A673 (cell line): ENCODE results near the gene PRDM16. TPM values are rescaled to one million over a fixed set of nuclear protein-coding genes. Genes with fewer than 3 reads are reported as not detected.

Source experiments
- BruUV-seq: library from RNA; stranded (reverse); fragments of 400-500 nt; replicated peaks from 2 replicates; lab custom pipeline; 2021; lab: Mats Ljungman, UMichigan
- CTCF ChIA-PET: fragments of 300-600 bp; sonication (Branson Sonifier 250); formaldehyde crosslinking; loops from one replicate; lab custom pipeline; 2022; ENCODE audit warnings: antibody characterized with exemption; lab: Charles Lee
- POLR2A ChIA-PET: fragments of 300-600 bp; sonication (Branson Sonifier 250); formaldehyde crosslinking; loops from one replicate; lab custom pipeline; 2022; ENCODE audit warnings: antibody characterized with exemption; ENCODE audit not compliant: low non-redundant PET; lab: Charles Lee
- DNase-seq: peaks from one replicate; pipeline ENCODE4 v3.0.0-alpha.2; 2015; ENCODE audit warnings: low spot score
- H3K27ac ChIP-seq: fragments of 200-600 bp; sonication (generic); 2 replicates; pipeline ENCODE4 v1.5.1; 2016; ENCODE audit warnings: mixed run types, low read depth, mild to moderate bottlenecking, mixed read lengths, antibody characterized with exemption, low read length; ENCODE audit not compliant: poor library complexity, severe bottlenecking
- H3K27me3 ChIP-seq: fragments of 200-600 bp; sonication (generic); replicated peaks from 2 replicates; pipeline ENCODE4 v1.6.1; 2017; ENCODE audit warnings: mixed run types, low read depth, mild to moderate bottlenecking, mixed read lengths, antibody characterized with exemption, low read length; ENCODE audit not compliant: insufficient read depth, poor library complexity
- H3K36me3 ChIP-seq: fragments of 200-600 bp; sonication (generic); 2 replicates; pipeline ENCODE4 v1.6.1; 2016; ENCODE audit warnings: mixed run types, mild to moderate bottlenecking, mixed read lengths, antibody characterized with exemption, low read length; ENCODE audit not compliant: insufficient read depth, poor library complexity, severe bottlenecking
- H3K4me1 ChIP-seq: fragments of 200-600 bp; sonication (generic); 2 replicates; pipeline ENCODE4 v1.6.1; 2017; ENCODE audit warnings: mixed run types, mild to moderate bottlenecking, mixed read lengths, antibody characterized with exemption, low read length; ENCODE audit not compliant: insufficient read depth, poor library complexity, severe bottlenecking
- H3K4me3 ChIP-seq: fragments of 200-600 bp; sonication (generic); 2 replicates; pipeline ENCODE4 v1.5.1; 2016; ENCODE audit warnings: low read depth, mixed run types, mild to moderate bottlenecking, mixed read lengths, low read length; ENCODE audit not compliant: poor library complexity, severe bottlenecking
- H3K9me3 ChIP-seq: fragments of 200-600 bp; sonication (generic); 2 replicates; pipeline ENCODE4 v1.6.1; 2016; ENCODE audit warnings: mixed run types, low read depth, mild to moderate bottlenecking, mixed read lengths, antibody characterized with exemption, low read length; ENCODE audit not compliant: poor library complexity, severe bottlenecking
- EZH2 ChIP-seq: fragments of 200-600 bp; sonication (generic); IDR thresholded peaks from 2 replicates; pipeline ENCODE4 v1.6.1; 2017; ENCODE audit warnings: borderline replicate concordance, low read depth, mild to moderate bottlenecking, mixed read lengths, antibody characterized with exemption, low read length; ENCODE audit not compliant: poor library complexity, severe bottlenecking
- intact Hi-C: fragments of 100-400 bp; cut with micrococcal nuclease; formaldehyde crosslinking; loops from one replicate; pipeline ENCODE4 v1.10.0; 2022; ENCODE audit not compliant: unreplicated experiment
- total RNA-seq: library from RNA; stranded (reverse); gene quantifications from 2 replicates; pipeline ENCODE4 v1.2.3, GENCODE V29; 2021
- TF ChIP-seq, protein P1 (sequence below): fragments of 300-800, 200-600 bp; sonication (generic); conservative IDR thresholded peaks from 2 replicates; pipeline ENCODE4 v1.5.1; 2017; ENCODE audit warnings: low read depth, mild to moderate bottlenecking, antibody characterized with exemption, low read length, moderate library complexity, mixed read lengths

The PRDM16 gene
- total RNA-seq, 1 experiment from 2014 or later, result 0.49 TPM

DNA sequence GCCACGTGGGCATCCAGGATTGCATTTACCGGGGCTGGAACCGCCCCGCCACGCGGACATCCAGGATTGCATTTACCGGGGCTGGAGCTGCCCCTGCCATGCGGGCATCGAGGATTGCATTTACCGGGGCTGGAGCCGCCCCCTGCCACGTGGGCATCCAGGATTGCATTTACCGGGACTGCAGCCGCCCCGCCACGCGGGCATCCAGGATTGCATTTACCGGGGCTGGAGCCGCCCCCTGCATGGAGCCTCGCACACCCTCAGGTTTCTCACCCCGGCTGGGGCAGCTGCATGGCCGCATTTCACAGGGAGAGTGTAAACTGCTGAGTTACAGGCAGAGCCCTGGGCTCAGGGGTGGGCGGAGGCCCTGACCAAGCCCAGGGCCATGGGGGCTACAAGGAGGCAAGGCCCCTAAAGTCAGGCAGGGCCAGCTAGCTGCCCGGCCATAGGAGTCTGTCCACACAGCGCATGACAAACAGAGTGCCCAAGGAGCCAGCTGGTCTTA is 218.7 kb downstream of the PRDM16 start:
- no TSS peak for BruUV-seq
- DNase-seq, result no peak
- Histone ChIP-seq H3K4me3 (no peak overlapping the region), H3K27me3 (peaks cover 48% of the 10 kb centered on the region), H3K27ac (no peak overlapping the region), H3K9me3 (no peaks in the 10 kb centered on the region), H3K4me1 (no peaks in the 10 kb centered on the region), H3K36me3 (no peaks in the 10 kb centered on the region)
- TF ChIP-seq, protein P1, sequence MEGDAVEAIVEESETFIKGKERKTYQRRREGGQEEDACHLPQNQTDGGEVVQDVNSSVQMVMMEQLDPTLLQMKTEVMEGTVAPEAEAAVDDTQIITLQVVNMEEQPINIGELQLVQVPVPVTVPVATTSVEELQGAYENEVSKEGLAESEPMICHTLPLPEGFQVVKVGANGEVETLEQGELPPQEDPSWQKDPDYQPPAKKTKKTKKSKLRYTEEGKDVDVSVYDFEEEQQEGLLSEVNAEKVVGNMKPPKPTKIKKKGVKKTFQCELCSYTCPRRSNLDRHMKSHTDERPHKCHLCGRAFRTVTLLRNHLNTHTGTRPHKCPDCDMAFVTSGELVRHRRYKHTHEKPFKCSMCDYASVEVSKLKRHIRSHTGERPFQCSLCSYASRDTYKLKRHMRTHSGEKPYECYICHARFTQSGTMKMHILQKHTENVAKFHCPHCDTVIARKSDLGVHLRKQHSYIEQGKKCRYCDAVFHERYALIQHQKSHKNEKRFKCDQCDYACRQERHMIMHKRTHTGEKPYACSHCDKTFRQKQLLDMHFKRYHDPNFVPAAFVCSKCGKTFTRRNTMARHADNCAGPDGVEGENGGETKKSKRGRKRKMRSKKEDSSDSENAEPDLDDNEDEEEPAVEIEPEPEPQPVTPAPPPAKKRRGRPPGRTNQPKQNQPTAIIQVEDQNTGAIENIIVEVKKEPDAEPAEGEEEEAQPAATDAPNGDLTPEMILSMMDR, result no peak
- TF ChIP-seq EZH2, result no peak
- intact Hi-C loops, result no loop called here
- ChIA-PET CTCF (interaction anchor here (0.6 kb wide), 1 partner anchor 80 kb away, joined by 5 read pairs; no protein-coding TSS in a partner anchor), POLR2A (no interaction called here)

DNA sequence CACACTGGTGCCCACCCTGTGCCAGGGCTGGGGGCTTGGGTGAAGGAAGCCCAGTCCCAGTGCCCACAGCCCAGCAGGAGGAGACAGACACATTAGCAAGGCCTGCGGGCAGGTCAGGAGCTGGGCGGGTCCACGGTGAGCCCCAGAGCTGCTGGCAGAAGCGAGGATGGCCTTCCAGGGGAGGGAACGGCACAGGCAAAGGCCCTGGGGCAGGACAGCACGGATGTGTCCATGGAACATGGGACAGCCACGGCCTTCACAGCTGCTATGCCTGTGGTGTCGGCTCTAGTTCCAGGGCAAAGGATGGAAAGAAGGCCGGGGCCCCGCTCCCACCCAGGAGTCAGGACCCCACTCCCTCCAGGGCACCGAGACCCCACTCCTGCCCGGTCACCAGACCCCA is 220.5 kb downstream of the PRDM16 start:
- Histone ChIP-seq H3K9me3 (no peaks in the 10 kb centered on the region), H3K4me1 (no peaks in the 10 kb centered on the region), H3K4me3 (no peak overlapping the region), H3K27ac (no peak overlapping the region), H3K27me3 (peaks cover 32% of the 10 kb centered on the region), H3K36me3 (no peaks in the 10 kb centered on the region)
- intact Hi-C loops, result no loop called here
- no TSS peak for BruUV-seq
- no peak for TF ChIP-seq EZH2
- TF ChIP-seq, protein P1, result no peak
- CTCF ChIA-PET, result no interaction called here
- POLR2A ChIA-PET, result no interaction called here
- DNase-seq, result no peak

DNA sequence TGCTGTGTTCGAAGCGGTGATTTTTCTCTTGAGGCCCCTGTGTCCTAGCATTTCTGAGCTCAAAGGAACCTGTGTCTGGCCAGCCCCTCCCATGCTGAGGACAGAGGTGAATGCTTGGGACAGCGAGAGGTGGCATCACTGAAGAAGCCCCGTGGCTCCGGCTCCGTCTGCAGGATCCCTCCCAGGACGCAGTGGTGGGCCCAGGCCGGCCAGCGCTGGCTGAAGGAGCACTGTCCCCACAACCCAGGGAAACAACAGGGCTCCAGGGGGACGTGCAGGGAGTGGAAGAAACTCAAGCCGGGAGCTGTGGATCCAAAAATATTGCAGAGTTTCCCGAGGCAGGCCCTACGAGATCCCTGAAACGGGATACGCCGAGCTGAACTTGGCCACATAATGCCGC is 221.4 kb downstream of the PRDM16 start:
- no peak overlapping the region for H3K27ac ChIP-seq
- H3K4me1 ChIP-seq, result no peaks in the 10 kb centered on the region
- DNase-seq, result no peak
- H3K27me3 ChIP-seq, result peaks cover 30% of the 10 kb centered on the region
- H3K36me3 ChIP-seq, result no peaks in the 10 kb centered on the region
- intact Hi-C loops, result no loop called here
- ChIA-PET CTCF (no interaction called here), POLR2A (no interaction called here)
- no peaks in the 10 kb centered on the region for H3K9me3 ChIP-seq
- TF ChIP-seq EZH2, result no peak
- TF ChIP-seq, protein P1, result no peak
- BruUV-seq, result no TSS peak
- no peak overlapping the region for H3K4me3 ChIP-seq
